Stimulated activated CD8-positive, alpha-beta memory T cell treated with anti-CD3 and anti-CD28 coated beads, Interleukin-7, amount 100 ng/mL, for 1 hour (primary cell): Measurements from ENCODE around the gene THAP4.

Experiments used
- DNase-seq, 2 donors: peaks; one replicate each; pipeline ENCODE4 v3.0.0-alpha.2; 2020; ENCODE audit warnings: low read depth in 2 of 2

Gene THAP4

DNA sequence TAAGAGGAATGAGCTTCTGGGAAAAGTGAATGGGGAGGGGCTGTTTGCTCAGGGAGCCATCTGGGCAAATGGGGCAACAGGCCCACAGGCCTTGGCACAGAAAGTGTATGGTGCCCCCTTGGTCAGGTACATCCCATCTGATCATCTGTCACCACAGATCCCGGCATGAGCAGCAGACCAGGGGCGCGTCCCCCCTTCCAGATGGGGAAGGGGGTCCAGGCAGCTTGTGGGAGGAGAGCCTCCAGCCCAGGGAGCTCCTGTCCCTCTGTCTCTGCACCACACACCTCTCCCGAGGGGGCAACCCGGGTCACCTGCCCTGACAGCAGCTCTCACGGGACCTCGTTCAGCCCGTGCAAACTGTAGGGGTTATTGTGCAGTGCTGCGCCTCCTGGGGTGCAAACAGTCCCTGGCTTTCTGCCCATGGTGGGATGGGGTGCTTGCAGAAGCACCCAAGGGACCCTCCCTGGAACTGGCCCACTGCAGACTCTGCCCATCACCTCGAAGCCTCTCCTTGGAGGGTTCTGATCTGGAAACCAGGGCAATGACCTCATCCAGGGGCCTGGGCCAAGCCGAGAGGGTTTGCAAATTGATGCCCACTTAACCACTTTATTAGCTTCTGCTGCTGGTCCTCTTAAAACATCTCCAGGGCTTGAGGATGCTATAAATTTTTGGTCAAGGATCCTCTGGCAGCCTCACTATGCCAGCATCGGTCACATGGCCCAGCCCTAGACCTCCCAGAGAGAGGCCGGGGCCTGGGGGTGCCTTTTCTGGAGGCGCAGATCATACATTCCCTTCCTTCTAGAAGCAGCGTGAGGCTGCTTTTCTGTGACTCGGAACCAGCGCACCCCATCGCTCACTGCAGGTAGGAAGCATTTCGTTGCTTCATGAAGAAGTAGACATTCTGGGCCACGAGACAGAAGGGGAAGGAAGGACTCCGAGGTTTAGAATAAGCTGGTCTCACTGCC is 86.1 kb downstream of the THAP4 start:
- DNase-seq, result no peak

DNA sequence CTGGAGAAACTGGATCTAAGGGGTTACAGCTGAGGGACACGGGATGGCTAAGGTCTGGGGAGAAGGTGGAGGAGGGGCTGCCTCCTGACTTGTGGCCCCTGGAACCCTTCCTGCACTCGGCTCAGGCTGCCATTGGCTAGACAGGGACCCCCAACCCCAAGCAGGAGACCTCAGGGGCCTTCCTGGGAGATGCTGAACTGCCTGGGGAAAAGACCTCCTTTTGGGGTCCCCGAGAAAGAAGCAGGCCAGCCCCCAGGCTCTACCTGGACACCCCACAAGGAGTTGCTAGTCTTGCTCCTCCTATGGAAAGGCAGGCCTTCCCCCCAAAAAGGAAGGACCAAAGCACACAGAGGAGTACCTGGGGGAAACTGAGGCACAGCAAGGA is 88.5 kb downstream of the THAP4 start:
- DNase-seq, result no peak

DNA sequence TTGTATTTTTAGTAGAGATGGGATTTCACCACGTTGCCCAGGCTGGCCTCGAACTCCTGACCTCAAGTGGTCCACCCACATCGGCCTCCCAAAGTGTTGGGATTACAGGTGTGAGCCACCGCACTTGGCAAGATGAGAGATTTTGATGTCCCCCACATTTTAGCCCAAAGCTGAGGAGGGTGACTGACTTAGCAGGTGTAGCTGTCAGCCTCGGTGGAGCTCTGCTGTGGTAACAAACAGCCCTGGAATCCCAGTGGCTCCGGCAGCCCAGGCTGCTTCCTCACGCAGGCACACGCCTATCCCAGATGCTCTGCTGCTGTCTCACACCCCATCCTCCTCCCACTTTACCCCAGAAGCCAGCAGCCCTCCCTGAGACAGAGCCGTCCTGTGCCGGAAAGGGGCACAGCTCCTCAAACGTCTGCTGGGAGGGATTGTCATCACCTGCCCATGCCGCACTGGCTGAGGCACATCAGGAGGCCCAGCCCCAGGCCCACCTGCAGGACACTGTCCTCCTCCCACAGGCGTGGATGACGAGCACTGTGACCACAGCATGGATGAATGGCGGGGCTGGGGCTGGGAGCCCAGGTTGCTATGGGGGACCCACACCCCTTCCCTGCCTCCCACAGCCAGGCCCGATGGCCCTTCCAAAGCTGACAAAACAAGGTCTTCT is 89.0 kb downstream of the THAP4 start:
- DNase-seq, result no peak

DNA sequence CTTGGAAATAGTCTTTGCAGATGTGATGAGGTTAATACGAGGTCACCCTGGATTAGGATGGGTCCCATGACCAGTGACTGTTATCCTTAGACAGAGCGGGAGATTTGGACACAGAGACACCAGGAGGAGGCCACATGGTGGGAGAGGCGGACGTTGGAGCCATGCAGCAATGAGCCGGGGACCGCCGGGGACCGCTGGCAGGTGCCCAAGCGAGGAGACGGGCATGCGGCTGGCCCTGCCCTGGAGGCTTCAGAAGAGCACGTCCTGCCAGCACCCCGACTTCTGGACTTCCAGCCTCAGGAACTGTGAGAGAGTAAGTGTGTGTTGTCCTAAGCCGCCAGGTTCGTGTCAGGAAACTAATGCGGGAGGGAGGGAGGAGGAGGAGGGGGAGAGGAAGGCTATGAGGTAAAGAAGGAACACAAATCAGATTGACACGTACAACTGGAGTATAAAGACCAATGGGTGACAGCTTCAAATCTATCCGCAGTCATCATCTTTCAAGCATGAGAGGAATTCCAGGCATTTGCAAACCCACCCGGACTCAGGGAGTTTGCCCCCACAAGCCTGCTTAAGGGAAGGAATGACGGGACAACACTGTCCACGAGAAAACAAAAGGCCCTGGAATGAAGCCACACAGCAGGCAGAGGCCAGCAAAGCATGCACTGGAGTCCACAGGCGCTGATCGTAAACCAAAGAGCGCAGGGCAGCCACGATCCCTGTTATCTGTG is 90.0 kb downstream of the THAP4 start:
- no peak for DNase-seq

DNA sequence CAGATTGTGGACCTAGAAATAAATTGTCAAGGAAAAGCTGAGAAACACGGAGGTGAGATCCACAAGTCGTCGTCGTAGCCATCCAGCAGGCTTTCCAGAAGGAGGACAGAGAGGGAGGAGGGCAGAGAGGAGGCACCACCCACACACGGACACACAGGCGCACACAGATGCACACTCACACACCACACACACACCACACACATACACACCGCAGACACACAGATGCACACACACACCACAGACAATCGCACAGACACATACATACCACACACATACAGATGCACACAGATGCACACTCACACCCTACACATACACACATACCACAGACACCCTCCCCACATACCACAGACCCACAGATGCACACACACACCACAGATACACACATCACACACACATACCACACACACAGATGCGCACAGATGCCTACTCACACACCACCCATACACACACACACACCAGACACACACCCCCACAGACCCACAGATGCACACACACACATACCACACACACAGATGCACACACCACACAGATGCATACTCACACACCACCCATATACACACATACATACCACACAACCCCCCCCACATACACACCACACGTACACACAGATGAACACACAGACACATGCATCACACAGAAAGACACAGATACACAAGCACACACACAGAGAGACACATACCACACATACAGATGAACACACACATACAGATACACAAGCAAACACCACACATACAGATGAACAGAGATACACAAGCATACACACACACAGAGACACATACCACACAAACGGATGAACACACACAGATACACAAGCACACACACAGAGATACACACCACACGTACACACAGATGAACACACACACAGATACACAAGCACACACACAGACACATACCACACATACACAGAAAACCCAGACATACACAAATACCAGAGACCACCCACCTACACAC is 91.2 kb downstream of the THAP4 start:
- DNase-seq, result no peak

DNA sequence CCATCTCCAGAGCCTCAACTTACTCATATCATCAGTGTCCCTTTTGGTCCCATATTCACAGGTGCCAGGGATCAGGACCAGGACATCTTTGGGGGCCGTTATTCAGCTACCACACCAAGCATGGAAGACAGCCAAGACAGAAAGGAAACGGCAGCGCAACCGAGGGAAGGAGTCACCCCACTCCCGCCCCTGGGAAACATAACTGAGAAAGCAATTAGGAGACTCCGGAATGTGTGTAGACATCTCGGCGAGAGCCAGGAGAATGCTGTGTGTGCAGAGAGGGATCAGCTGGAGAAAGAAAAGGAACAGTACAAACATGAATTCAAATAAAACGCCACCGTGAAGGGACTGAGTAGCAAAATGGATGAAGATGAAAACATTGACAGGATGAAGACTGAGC is 91.9 kb downstream of the THAP4 start:
- no peak for DNase-seq

DNA sequence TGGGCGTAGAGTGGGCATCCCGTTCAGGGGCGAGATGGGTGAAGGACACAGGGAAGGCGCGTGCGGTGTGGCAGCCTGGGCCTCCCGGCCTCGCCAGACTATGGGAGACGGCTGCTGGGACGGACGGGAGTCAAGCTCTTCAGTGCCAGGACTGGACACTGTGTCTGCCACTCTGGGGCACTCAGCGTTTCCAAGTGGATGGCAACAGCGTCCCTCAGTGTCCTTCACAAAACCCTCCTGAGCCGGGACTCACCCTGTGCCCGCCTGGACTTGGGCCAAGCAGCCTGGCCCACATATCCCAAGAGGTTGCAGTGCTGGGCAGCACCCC is 94.7 kb downstream of the THAP4 start:
- DNase-seq, result no peak

DNA sequence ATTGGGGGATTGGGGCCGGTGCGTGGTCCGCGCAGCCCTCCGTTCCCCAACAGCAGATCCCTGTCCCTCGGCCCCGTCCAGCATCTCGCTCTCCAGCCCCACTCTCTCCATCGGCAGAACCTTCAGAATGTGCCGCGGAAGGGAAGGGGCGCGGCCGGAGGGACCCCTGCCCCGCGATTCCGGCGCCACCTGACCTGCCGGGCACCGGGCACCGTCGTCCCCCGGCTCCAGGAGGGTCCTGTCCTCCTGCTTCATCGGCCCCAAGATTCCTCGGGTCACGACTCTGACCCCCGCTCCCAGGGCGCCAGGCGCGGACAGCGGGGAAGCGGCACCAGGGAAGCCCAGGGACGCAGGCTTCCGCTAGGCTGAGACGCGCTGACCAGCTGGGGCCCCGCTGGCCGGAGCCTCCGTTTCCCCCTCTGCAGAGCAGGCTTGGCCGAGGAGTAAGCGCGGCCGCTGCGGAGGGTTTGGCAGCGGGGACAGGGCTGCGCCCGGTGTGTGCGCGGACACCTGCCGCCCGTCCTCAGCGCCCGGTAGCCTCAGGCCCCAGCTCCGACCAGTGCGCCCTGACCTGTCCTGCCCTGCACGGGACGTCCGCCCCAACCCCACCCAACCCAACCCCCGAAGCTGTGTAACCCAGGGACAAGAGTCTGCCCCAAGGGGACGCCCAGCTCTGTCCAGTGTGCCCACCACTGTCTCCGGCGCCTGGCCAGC is 95.2 kb downstream of the THAP4 start:
- no peak for DNase-seq

DNA sequence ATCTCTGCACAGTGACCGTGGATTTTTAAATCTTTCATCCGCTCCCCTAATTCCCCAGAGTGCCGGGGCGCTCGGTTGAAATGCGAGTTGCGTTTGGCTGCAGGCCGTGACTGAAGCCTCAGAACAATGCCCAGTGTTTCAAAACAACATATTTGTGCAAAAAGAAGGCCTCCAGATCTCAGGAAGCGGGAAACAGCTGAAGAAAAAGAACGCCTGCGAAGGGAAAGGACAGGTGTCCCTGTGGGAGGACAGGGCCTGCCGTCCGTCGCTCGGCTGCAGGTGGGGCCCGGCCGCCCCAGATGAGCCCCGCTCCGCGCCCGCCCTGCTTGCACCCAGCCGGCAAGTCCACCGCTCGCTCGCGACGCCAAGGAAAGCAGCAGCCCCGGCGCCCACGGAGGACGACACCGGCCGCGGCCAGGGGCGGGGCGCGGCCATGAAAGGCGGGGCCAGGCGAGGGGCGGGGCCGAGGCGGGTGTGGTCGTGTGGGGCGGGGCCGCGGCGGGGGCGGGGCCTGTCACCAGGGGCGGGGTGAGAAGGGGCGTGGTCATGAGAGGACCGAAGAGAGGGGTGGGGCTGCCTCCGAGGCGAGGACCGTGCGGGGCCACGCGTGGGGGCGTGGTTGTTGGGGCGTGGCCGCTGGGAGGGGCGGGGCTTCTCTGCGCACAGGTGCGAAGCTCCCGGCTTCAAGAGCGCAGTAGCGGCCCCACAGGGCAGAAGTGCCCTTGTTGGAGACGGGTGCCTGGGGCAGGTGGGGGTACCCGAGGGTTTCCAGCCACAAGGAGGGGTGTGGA is 96.0 kb downstream of the THAP4 start:
- peak; percentile 12 to 37 for DNase-seq

DNA sequence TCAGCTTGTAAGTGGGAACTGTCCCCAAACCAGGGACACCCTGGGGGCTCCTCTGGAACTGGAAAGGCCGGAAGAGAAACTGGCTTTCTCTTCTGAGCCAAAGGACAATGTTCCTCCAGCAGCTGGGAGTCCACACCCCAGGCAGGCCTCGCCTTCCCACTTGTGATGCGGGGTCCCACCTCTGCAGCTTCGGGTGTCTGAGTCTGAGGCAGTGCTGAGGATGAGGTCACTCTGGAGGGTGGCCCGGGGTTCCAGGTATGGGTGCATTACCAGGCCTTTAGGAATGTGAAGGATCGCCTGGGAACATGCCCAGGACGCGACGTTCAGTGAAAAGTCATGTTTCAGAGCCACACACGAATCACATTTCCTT is 96.6 kb downstream of the THAP4 start:
- no peak for DNase-seq

DNA sequence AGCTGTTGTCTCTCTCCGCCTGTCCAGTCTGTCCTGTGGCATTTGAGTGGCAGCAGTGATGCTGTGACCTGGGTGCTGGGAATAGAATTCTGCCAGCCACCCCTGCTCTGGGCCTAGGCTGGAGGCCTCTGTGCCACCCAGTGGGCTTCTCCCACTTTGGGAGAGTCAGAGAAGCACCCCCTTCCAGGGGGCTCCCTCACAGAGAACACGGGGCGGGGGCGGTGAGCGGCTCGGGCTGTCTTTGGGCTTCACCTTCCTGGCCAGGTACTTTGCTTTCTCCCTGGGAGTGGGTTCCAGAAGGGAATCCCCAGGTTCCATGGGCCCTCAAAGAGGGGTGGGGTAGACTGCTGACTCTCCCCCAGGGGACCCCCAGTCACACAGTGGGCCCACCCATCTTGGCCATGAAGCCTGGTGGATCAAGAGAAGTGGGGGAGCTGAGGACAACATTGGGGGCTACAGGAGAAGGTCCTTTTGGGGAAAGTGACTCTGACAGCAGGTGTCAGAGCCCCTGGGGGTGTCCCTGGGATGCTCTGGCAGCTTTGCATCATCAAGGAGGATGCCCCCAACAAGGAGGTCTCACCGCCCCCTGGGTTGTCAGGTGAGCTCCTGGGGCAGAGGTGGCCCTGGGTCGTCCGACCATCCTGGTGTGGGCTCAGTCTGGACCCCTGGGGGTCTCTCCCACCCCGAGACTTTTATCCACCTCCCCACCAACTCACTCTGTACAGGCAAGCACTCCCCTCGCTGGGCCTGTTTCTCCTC is 97.2 kb downstream of the THAP4 start:
- no peak for DNase-seq

DNA sequence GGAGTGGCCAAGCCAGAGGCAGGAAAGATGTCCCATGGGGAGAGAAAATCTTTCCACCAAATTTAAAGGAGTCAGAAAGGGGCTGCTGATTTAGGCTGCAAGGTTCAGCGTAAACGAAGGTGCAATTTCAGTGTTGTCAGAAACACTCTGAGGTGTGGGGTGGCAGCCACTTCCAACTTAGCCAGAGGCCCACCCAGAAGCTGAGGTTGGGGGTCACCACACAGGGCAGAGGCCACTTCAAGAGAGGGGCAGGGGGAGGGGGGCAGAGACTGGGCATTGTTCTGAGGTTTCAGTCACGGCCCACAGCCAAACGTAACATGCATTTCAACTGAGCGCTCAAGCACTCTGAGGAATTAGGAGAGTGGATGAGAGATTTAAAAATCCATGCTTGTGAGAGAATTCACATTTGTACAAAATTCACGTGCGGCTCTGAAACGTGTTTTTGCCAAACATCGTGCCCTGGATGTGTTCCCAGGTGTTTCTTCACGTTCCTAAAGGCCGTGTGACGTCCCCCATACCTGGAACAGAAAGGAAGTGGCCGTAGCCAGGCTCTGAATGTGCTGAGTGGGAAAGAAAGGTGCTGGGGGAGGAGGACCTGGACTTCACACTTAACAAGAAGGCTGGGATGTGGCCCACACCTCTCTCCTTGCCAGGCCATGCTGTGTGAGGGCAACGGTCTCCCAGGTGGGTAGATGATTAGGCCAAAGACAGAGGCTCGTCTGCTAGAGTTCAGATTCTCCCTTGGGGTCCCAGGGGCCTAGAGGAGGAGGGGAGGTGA is 97.9 kb downstream of the THAP4 start:
- DNase-seq, result no peak

DNA sequence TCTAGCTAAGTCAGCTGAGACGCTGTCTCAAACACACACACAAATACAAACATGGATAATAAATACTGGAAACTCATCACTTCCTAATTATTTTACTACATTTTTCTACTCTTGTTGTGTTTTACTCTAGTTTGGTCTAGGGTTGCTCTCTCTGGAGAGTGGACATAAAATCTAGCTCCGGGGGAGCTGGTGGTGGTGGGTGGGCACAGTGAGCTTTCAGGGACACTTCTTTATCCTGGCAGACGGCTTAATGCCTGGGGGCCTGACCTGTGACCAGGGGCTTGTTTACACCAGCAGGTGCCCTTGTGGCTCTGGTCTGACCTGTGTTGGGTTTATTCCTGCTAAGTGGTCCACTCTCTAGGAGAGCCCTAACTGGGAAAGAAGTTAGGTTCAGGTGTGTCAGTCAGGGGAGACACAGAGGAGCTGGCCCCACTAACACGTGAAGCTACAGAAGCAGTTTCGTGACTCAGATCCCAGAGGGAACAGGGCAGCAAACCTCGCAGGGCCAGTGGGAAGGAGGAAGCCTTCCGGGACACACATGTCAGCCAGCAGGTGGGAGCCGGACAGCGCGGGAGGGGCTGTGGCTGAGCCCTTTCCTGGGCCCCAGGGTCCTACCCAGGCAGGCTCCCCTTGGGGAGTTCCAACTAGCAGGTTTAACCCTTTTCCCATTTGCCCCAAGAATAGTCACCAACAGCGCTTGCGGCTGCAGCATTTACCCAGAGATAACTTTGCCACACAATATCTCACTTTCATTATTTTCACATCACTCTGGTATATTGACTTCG is 100.9 kb downstream of the THAP4 start:
- DNase-seq, result no peak

DNA sequence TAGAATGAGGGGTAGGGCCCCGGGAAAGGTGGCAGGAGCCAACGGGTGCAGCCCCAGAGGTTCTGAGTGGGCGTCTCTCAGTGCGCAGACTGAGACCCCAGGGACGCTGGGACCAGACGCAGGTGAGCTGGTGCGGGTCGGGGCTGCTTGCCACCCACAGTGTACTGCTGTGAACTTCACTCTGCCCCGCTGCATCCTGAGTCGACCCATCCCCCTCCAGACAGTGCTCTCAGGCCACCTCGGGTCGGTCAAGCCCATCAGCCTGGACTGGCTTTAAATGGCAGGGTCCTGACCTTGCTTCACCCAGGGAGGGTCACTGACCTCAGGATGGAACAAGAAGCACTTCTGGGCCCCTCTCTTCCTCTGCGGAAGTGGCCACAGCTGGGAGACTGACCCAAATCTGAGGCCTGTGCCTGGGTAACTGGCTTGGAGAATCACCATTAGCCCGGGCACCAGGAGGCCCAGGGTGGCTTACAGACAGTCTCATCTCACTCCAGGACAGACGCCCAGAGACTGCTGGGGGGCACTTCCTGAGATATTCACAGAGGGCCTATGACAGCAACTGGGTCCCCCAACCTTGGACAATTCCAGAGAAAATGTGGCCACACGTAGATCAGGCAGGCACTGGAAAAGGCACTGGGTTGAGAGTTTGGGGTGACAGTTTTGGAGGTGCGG is 102.1 kb downstream of the THAP4 start:
- no peak for DNase-seq
